K562 (cell line): ENCODE data around the gene TBC1D5. TPM values are rescaled to one million over a fixed set of nuclear protein-coding genes. Genes with fewer than 3 reads are reported as not detected.

Source experiments
- ATAC-seq: fragments of 200-7000 bp; cut with Tn5 transposase; 3 replicates; pipeline ENCODE4 v1.9.1; 2020; ENCODE audit warnings: moderate library complexity
- BruUV-seq: library from RNA; stranded (reverse); fragments of 400-500 nt; replicated peaks from 2 replicates; lab custom pipeline; 2021; lab: Mats Ljungman, UMichigan
- CTCF ChIA-PET: fragments of 300-600 bp; formaldehyde crosslinking; extraction: SDS; loops from one replicate; lab custom pipeline; 2021; ENCODE audit warnings: low intra/inter-chr PET ratio; lab: Yijun Ruan, JAX
- POLR2A ChIA-PET: fragments of 300-600, 350-650 bp; sonication (Branson Sonifier 250); formaldehyde crosslinking; extraction: SDS; loops from one replicate; lab custom pipeline; 2021; ENCODE audit warnings: antibody characterized with exemption, inconsistent platforms; lab: Yijun Ruan, JAX
- DNase-seq, 4 experiments: peaks; one replicate each; pipeline versions ENCODE4 v3.0.0 to v3.0.0-alpha.2; 2011 to 2018; ENCODE audit warnings: low spot score in 3 of 4, mixed read lengths in 3 of 4; ENCODE audit errors: extremely low read depth in 1 of 4
- FAIRE-seq: peaks from 2 replicates; lab custom pipeline; 2011; peaks lifted over from hg19 to GRCh38; lab: Jason Lieb, UNC
- H2AFZ ChIP-seq: 2 replicates; pipeline ENCODE4 v1.6.0; 2011; ENCODE audit warnings: low read depth, low read length, control low read depth, inconsistent platforms
- H3K27ac ChIP-seq: fragments of 200-600 bp; 3 replicates; pipeline ENCODE4 v1.8.0; 2011; ENCODE audit warnings: low read depth, mild to moderate bottlenecking, control low read depth, inconsistent platforms, low read length, moderate library complexity, mixed read lengths; ENCODE audit errors: extremely low read depth
- H3K27me3 ChIP-seq, 2 experiments: fragments of 300-600 bp in 1 of 2; 2 replicates in 1 of 2; 3 replicates in 1 of 2; pipeline versions ENCODE4 v1.6.0 to v1.8.0; 2011; ENCODE audit warnings: inconsistent platforms in 2 of 2, low read length in 2 of 2, mild to moderate bottlenecking in 1 of 2, mixed read lengths in 1 of 2, moderate library complexity in 1 of 2; ENCODE audit not compliant: control insufficient read depth in 2 of 2, insufficient read depth in 2 of 2
- H3K36me3 ChIP-seq: fragments of 300-600 bp; 3 replicates; pipeline ENCODE4 v1.8.0; 2011; ENCODE audit warnings: mild to moderate bottlenecking, low read length, inconsistent platforms; ENCODE audit not compliant: control insufficient read depth, insufficient read depth
- H3K4me1 ChIP-seq, 2 experiments: fragments of 200-600 bp in 1 of 2; replicated peaks in 1 of 2; 2 replicates in 1 of 2; 3 replicates in 1 of 2; pipeline versions ENCODE4 v1.5.1 to v1.8.0; 2011; ENCODE audit warnings: inconsistent platforms in 2 of 2, low read length in 2 of 2, mild to moderate bottlenecking in 1 of 2, mixed read lengths in 1 of 2, moderate library complexity in 1 of 2; ENCODE audit not compliant: control insufficient read depth in 2 of 2, insufficient read depth in 2 of 2
- H3K4me2 ChIP-seq: 2 replicates; pipeline ENCODE4 v1.6.1; 2011; ENCODE audit warnings: low read length, control low read depth, inconsistent platforms, mixed read lengths; ENCODE audit not compliant: insufficient read depth
- H3K4me3 ChIP-seq: fragments of 200-600 bp; sonication (generic), shearing (Covaris generic); 2 replicates; pipeline ENCODE4 v1.5.1; 2016; ENCODE audit warnings: control low read depth, inconsistent platforms
- H3K79me2 ChIP-seq: fragments of 200-600 bp; 3 replicates; pipeline ENCODE4 v1.8.0; 2011; ENCODE audit warnings: low read length, inconsistent platforms; ENCODE audit not compliant: control insufficient read depth, insufficient read depth
- H3K9ac ChIP-seq, 2 experiments: 2 replicates each; pipeline versions ENCODE4 v1.6.0 to v1.6.1; 2011; ENCODE audit warnings: low read depth in 2 of 2, low read length in 2 of 2, control low read depth in 1 of 2, inconsistent platforms in 1 of 2, mild to moderate bottlenecking in 1 of 2, mixed read lengths in 1 of 2; ENCODE audit not compliant: insufficient read depth in 1 of 2
- H3K9me1 ChIP-seq: one replicate; pipeline ENCODE4 v1.6.0; 2011; ENCODE audit warnings: inconsistent platforms, mild to moderate bottlenecking, low read length, moderate library complexity; ENCODE audit not compliant: control insufficient read depth, insufficient read depth
- H3K9me3 ChIP-seq: replicated peaks from 2 replicates; pipeline ENCODE4 v1.5.1; 2011; ENCODE audit warnings: low read depth, low read length, inconsistent platforms; ENCODE audit not compliant: control insufficient read depth, insufficient read depth
- H4K20me1 ChIP-seq: replicated peaks from 2 replicates; pipeline ENCODE4 v1.6.1; 2011; ENCODE audit warnings: low read length, inconsistent platforms, mixed read lengths; ENCODE audit not compliant: control insufficient read depth, insufficient read depth
- CEBPB ChIP-seq: fragments of 450-650 bp; IDR thresholded peaks from 2 replicates; pipeline ENCODE4 v1.6.1; 2016; ENCODE audit warnings: missing genetic modification characterization, missing compliant biosample characterization
- CEBPG ChIP-seq, 3 experiments: fragments of 200-800 bp in 1 of 3; sonication (Bioruptor generic) in 1 of 3; sonication (generic) in 1 of 3; formaldehyde crosslinking in 1 of 3; IDR thresholded peaks in 2 of 3; conservative IDR thresholded peaks in 1 of 3; 2 replicates each; pipeline versions ENCODE4 v1.6.1 to v1.8.0; 2016 to 2022; ENCODE audit warnings: missing compliant biosample characterization in 2 of 3, missing genetic modification characterization in 2 of 3, mild to moderate bottlenecking in 1 of 3, missing genetic modification reagents in 1 of 3
- DPF2 ChIP-seq: fragments of 450-650 bp; IDR thresholded peaks from 2 replicates; pipeline ENCODE4 v1.6.1; 2016
- WGBS: fragments of 100-300 bp; shearing (Covaris generic); methylation state at CpG from one replicate; pipeline ENCODE4 v1.1.6; 2016; ENCODE audit warnings: low coverage, mixed read lengths; ENCODE audit not compliant: insufficient coverage; ENCODE audit errors: missing lambda C conversion rate; 5-methylcytosine and 5-hydroxymethylcytosine counted together
- in situ Hi-C: fragments of 300-500 bp; cut with MboI; formaldehyde crosslinking; loops from 4 replicates; pipeline ENCODE4 v1.15.0; 2018; ENCODE audit warnings: inconsistent platforms, mixed read lengths
- intact Hi-C: fragments of 100-400 bp; cut with micrococcal nuclease; formaldehyde crosslinking; loops from 2 replicates; pipeline ENCODE4 v1.14.2; 2022
- polyA plus RNA-seq, 8 experiments: library from polyadenylated mRNA; depleted of rRNA in 4 of 8; stranded (reverse) in 5 of 8; unstranded in 3 of 8; fragments of >200 nt; fragmentation: Nextera tagmentation in 2 of 8; fragmentation: Illumina TruSeq in 1 of 8; extraction: Ambion mirVana in 2 of 8; extraction: Trizol in 1 of 8; gene quantifications; 2 replicates each; pipeline versions ENCODE4 v1.2.1 to v1.2.3, GENCODE V29; 2011 to 2014; ENCODE audit warnings: inconsistent platforms in 1 of 8, missing spikeins in 1 of 8
- total RNA-seq, 7 experiments: library from RNA; depleted of rRNA in 6 of 7; stranded (reverse); fragments of >200 nt in 6 of 7; fragmentation: Illumina TruSeq in 2 of 7; extraction: Trizol in 2 of 7; gene quantifications; 2 replicates each; pipeline versions ENCODE4 v1.2.1 to v1.2.3, GENCODE V29; 2011 to 2021; ENCODE audit warnings: low replicate concordance in 1 of 7
- TF ChIP-seq, protein P1 (sequence below), 2 experiments: fragments of 450-650 bp in 1 of 2; sonication (generic) in 1 of 2; formaldehyde crosslinking in 1 of 2; IDR thresholded peaks in 1 of 2; conservative IDR thresholded peaks in 1 of 2; 2 replicates each; pipeline versions ENCODE4 v1.6.1 to v1.8.1; 2016 to 2023; ENCODE audit warnings: mild to moderate bottlenecking in 2 of 2, moderate library complexity in 2 of 2, inconsistent platforms in 1 of 2, missing genetic modification reagents in 1 of 2

TBC1D5 gene
- total and polyA plus RNA-seq, 9 of the 15 experiments (the other 6 are each of a cell fraction or from before 2014, with no cell fraction given) = 2.9 to 38.1 (median 25.6) TPM

DNA sequence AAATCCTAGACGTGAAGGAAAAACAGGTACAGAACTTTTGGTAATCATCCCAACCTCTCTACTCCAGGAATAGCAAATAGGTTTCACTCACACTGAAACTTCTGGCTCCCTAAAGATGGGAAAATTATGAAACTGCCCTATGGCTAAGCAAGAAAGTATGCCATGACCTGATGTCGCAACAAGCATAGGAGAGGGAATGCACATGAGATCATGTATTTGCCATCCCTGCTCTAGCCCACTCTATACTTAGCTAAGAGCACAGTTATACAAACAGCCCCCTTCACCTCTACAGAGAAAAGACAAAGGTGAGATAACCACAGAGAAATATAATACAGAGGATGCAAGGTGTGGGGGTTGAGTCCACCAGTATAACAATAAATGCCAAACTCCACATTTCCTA lies 102.7 kb downstream of the TBC1D5 start:
- no peaks in the 10 kb centered on the region for H3K36me3 ChIP-seq
- TF ChIP-seq DPF2 = no peak
- TF ChIP-seq, protein P1, sequence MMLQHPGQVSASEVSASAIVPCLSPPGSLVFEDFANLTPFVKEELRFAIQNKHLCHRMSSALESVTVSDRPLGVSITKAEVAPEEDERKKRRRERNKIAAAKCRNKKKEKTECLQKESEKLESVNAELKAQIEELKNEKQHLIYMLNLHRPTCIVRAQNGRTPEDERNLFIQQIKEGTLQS (IDR thresholded peaks at IDR 0.05) = peak; percentile 57
- TF ChIP-seq, protein P1 (CRISPR knock-in tag; conservative IDR thresholded peaks at IDR 0.05) = no peak
- peak; percentile 92 for TF ChIP-seq CEBPB
- TF ChIP-seq CEBPG (CRISPR knock-in tag; IDR thresholded peaks at IDR 0.05) = peak; percentile 47; the same call in 1 of the 2 replicates
- TF ChIP-seq CEBPG (tag; conservative IDR thresholded peaks at IDR 0.05 in 1 of 2, IDR thresholded peaks at IDR 0.05 in 1 of 2) = peak; percentile 81 to 83
- H3K9me1 ChIP-seq = no peaks in the 10 kb centered on the region
- ATAC-seq (peak; percentile 52; the same call in 2 of the 3 replicates), DNase-seq (no peak), FAIRE-seq (no peak)
- H3K27ac ChIP-seq = no peak overlapping the region
- no peaks in the 10 kb centered on the region for H3K27me3 ChIP-seq
- H4K20me1 ChIP-seq = no peaks in the 10 kb centered on the region
- no peaks in the 10 kb centered on the region; a peak in 2 of 5 replicates for H3K4me1 ChIP-seq
- H3K4me3 ChIP-seq = no peak overlapping the region
- no peaks in the 10 kb centered on the region for H3K9me3 ChIP-seq
- no peaks in the 10 kb centered on the region for H3K79me2 ChIP-seq
- no peak overlapping the region for H2AFZ ChIP-seq
- no peak overlapping the region for H3K4me2 ChIP-seq
- ChIA-PET CTCF (no interaction called here), POLR2A (interaction anchor here (1.0 to 1.2 kb wide), 2 partner anchors 11 to 18 kb away, joined by 3 to 5 read pairs; no protein-coding TSS in a partner anchor)
- in situ Hi-C loops = loop anchor here (25.0 kb wide), 1 partner anchor 198 kb away; no protein-coding TSS in a partner anchor
- no TSS peak for BruUV-seq
- WGBS = 45% methylated on average over 2 of the region's 2 CpGs
- intact Hi-C loops = no loop called here
- no peak overlapping the region for H3K9ac ChIP-seq
